Right renal cortex interstitium (tissue), 3 donors: ENCODE measurements around the gene ZBTB24. TPM values are rescaled to one million over a fixed set of nuclear protein-coding genes. Genes with fewer than 3 reads are reported as not detected.
"Not testable (repeated sequence)": the region's sequence is repeated elsewhere in the genome, so short reads cannot be mapped to it uniquely, and the experiment has no call there.

Experiments
- DNase-seq, 3 donors: peaks; one replicate each; pipeline ENCODE4 v3.0.0-alpha.2; 2013; ENCODE audit warnings: low read depth in 3 of 3, low spot score in 2 of 3
- polyA plus RNA-seq, 3 donors: library from polyadenylated mRNA; unstranded; fragments of 120-200 nt; gene quantifications; one replicate each; pipeline ENCODE4 v1.2.1, GENCODE V29; 2013; ENCODE audit not compliant: insufficient read length in 3 of 3

ZBTB24 gene
- polyA plus RNA-seq, result 10 to 100 TPM; 14.7 to 15.3 (median 15.2) TPM

GRCh38 chr6:109482905-109483734 lies at the start of gene ZBTB24:
ZBTB24 (minus strand) TSS chr6:109483219; CDS start chr6:109482026, 1,193 bp downstream.
- peak in 2 of 3 donors; percentile 59 to 68 for DNase-seq

- no peak for DNase-seq
Measured at GRCh38 chr6:109531446-109531845, 48.4 kb upstream of the ZBTB24 start.

GRCh38 chr6:109527989-109528388 lies 45.0 kb upstream of the ZBTB24 start:
- DNase-seq, result no peak

GRCh38 chr6:109526905-109527628 lies 44.0 kb upstream of the ZBTB24 start:
- DNase-seq, result peak; percentile 33 to 58 (median 51)

- DNase-seq, result no peak
Measured at GRCh38 chr6:109524129-109524528, 41.1 kb upstream of the ZBTB24 start.

- no peak for DNase-seq
Measured at GRCh38 chr6:109523478-109523877, 40.5 kb upstream of the ZBTB24 start.

GRCh38 chr6:109521080-109521479 lies 38.1 kb upstream of the ZBTB24 start:
- DNase-seq, result no peak

GRCh38 chr6:109519647-109520046 lies 36.6 kb upstream of the ZBTB24 start:
- not testable (repeated sequence) for DNase-seq

GRCh38 chr6:109516929-109517328 lies 33.9 kb upstream of the ZBTB24 start:
- DNase-seq, result no peak

GRCh38 chr6:109515781-109516409 lies 32.9 kb upstream of the ZBTB24 start:
- no peak for DNase-seq

GRCh38 chr6:109514946-109515345 lies 31.9 kb upstream of the ZBTB24 start:
- no peak for DNase-seq

GRCh38 chr6:109513571-109514071 lies 30.6 kb upstream of the ZBTB24 start:
- no peak for DNase-seq

GRCh38 chr6:109512271-109512817 lies 29.3 kb upstream of the ZBTB24 start:
- no peak for DNase-seq

- no peak for DNase-seq
Measured at GRCh38 chr6:109511832-109512231, 28.8 kb upstream of the ZBTB24 start.

GRCh38 chr6:109510358-109510757 lies 27.3 kb upstream of the ZBTB24 start:
- DNase-seq, result no peak

GRCh38 chr6:109508166-109508860 lies 25.3 kb upstream of the ZBTB24 start:
- no peak for DNase-seq

- DNase-seq, result no peak
Measured at GRCh38 chr6:109507490-109508072, 24.6 kb upstream of the ZBTB24 start.

- no peak for DNase-seq
Measured at GRCh38 chr6:109506841-109507240, 23.8 kb upstream of the ZBTB24 start.

GRCh38 chr6:109506314-109506713 lies 23.3 kb upstream of the ZBTB24 start:
- no peak for DNase-seq
